ENCODE results near the gene SH3D19.
"Not testable (repeated sequence)": the region's sequence is repeated elsewhere in the genome, so short reads cannot be mapped to it uniquely, and the experiment has no call there.

SH3D19 gene

GRCh38 chr4:151267822-151268535 lies 57.4 kb downstream of the SH3D19 start:
- Histone ChIP-seq H3K27ac (ENCODE audit: low read depth, low read length) (no peak overlapping the region), H3K9ac (ENCODE audit: low read depth, low read length) (no peak overlapping the region), H3K9me3 (ENCODE audit: control insufficient read depth, insufficient read depth, low read length) (no peaks in the 10 kb centered on the region), H3K27me3 (ENCODE audit: control insufficient read depth, insufficient read depth, low read length) (no peaks in the 10 kb centered on the region), H3K36me3 (ENCODE audit: control insufficient read depth, insufficient read depth, low read length) (no peaks in the 10 kb centered on the region), H3K4me3 (ENCODE audit: low read depth, low read length) (no peak overlapping the region), H3K4me1 (ENCODE audit: control insufficient read depth, insufficient read depth, low read length) (peaks cover 11% of the 10 kb centered on the region)

GRCh38 chr4:151267104-151267503 lies 58.3 kb downstream of the SH3D19 start:
- H3K27ac ChIP-seq (ENCODE audit: low read depth, low read length), result no peak overlapping the region
- no peaks in the 10 kb centered on the region for H3K27me3 ChIP-seq (ENCODE audit: control insufficient read depth, insufficient read depth, low read length)

GRCh38 chr4:151266497-151266896 lies 58.9 kb downstream of the SH3D19 start:
- Histone ChIP-seq H3K9me3 (ENCODE audit: control insufficient read depth, insufficient read depth, low read length) (no peaks in the 10 kb centered on the region), H3K27me3 (ENCODE audit: control insufficient read depth, insufficient read depth, low read length) (no peaks in the 10 kb centered on the region), H3K27ac (ENCODE audit: low read depth, low read length) (no peak overlapping the region), H3K36me3 (ENCODE audit: control insufficient read depth, insufficient read depth, low read length) (no peaks in the 10 kb centered on the region), H3K9ac (ENCODE audit: low read depth, low read length) (no peak overlapping the region), H3K4me3 (ENCODE audit: low read depth, low read length) (no peak overlapping the region), H3K4me1 (ENCODE audit: control insufficient read depth, insufficient read depth, low read length) (0 out of 2 replicates have a peak, but pooled peaks cover 3% of the 10 kb centered on the region)

More at GRCh38 chr4:151267104-151267503, 58.3 kb downstream of the SH3D19 start:
- H3K9me3 ChIP-seq (ENCODE audit: control insufficient read depth, insufficient read depth, low read length), result no peaks in the 10 kb centered on the region
- no peak overlapping the region for H3K4me3 ChIP-seq (ENCODE audit: low read depth, low read length)
- H3K9ac ChIP-seq (ENCODE audit: low read depth, low read length), result no peak overlapping the region
- H3K4me1 ChIP-seq (ENCODE audit: control insufficient read depth, insufficient read depth, low read length), result 0 out of 2 replicates have a peak, but pooled peaks cover 3% of the 10 kb centered on the region
- no peaks in the 10 kb centered on the region for H3K36me3 ChIP-seq (ENCODE audit: control insufficient read depth, insufficient read depth, low read length)

- no peaks in the 10 kb centered on the region for H3K9me3 ChIP-seq (ENCODE audit: control insufficient read depth, insufficient read depth, low read length)
These were observed 62.0 kb downstream of the SH3D19 start for GRCh38 chr4:151263455-151263854.

GRCh38 chr4:151260526-151260925 lies 64.9 kb downstream of the SH3D19 start:
- Histone ChIP-seq H3K27me3 (ENCODE audit: control insufficient read depth, insufficient read depth, low read length) (no peaks in the 10 kb centered on the region), H3K9me3 (ENCODE audit: control insufficient read depth, insufficient read depth, low read length) (peaks cover 5% of the 10 kb centered on the region; the same call in 1 of the 2 replicates), H3K4me3 (ENCODE audit: low read depth, low read length) (no peak overlapping the region), H3K36me3 (ENCODE audit: control insufficient read depth, insufficient read depth, low read length) (no peaks in the 10 kb centered on the region), H3K4me1 (ENCODE audit: control insufficient read depth, insufficient read depth, low read length) (no peaks in the 10 kb centered on the region), H3K27ac (ENCODE audit: low read depth, low read length) (no peak overlapping the region), H3K9ac (ENCODE audit: low read depth, low read length) (no peak overlapping the region)

More at GRCh38 chr4:151263455-151263854, 62.0 kb downstream of the SH3D19 start:
- Histone ChIP-seq H3K27ac (ENCODE audit: low read depth, low read length) (no peak overlapping the region), H3K36me3 (ENCODE audit: control insufficient read depth, insufficient read depth, low read length) (no peaks in the 10 kb centered on the region), H3K4me3 (ENCODE audit: low read depth, low read length) (no peak overlapping the region), H3K4me1 (ENCODE audit: control insufficient read depth, insufficient read depth, low read length) (0 out of 2 replicates have a peak, but pooled peaks cover 3% of the 10 kb centered on the region), H3K9ac (ENCODE audit: low read depth, low read length) (no peak overlapping the region), H3K27me3 (ENCODE audit: control insufficient read depth, insufficient read depth, low read length) (no peaks in the 10 kb centered on the region)

GRCh38 chr4:151259752-151260151 lies 65.7 kb downstream of the SH3D19 start:
- H3K9me3 ChIP-seq (ENCODE audit: control insufficient read depth, insufficient read depth, low read length), result peaks cover 5% of the 10 kb centered on the region; the same call in 1 of the 2 replicates
- H3K27me3 ChIP-seq (ENCODE audit: control insufficient read depth, insufficient read depth, low read length), result no peaks in the 10 kb centered on the region
- H3K36me3 ChIP-seq (ENCODE audit: control insufficient read depth, insufficient read depth, low read length), result no peaks in the 10 kb centered on the region
- no peak overlapping the region for H3K27ac ChIP-seq (ENCODE audit: low read depth, low read length)
- H3K4me3 ChIP-seq (ENCODE audit: low read depth, low read length), result no peak overlapping the region
- H3K4me1 ChIP-seq (ENCODE audit: control insufficient read depth, insufficient read depth, low read length), result no peaks in the 10 kb centered on the region
- H3K9ac ChIP-seq (ENCODE audit: low read depth, low read length), result no peak overlapping the region

- H3K4me3 ChIP-seq (ENCODE audit: low read depth, low read length), result no peak overlapping the region
- H3K36me3 ChIP-seq (ENCODE audit: control insufficient read depth, insufficient read depth, low read length), result no peaks in the 10 kb centered on the region
- no peak overlapping the region for H3K27ac ChIP-seq (ENCODE audit: low read depth, low read length)
- no peak overlapping the region for H3K9ac ChIP-seq (ENCODE audit: low read depth, low read length)
- no peaks in the 10 kb centered on the region for H3K4me1 ChIP-seq (ENCODE audit: control insufficient read depth, insufficient read depth, low read length)
- no peaks in the 10 kb centered on the region for H3K27me3 ChIP-seq (ENCODE audit: control insufficient read depth, insufficient read depth, low read length)
- H3K9me3 ChIP-seq (ENCODE audit: control insufficient read depth, insufficient read depth, low read length), result peaks cover 5% of the 10 kb centered on the region; the same call in 1 of the 2 replicates
These were observed 67.7 kb downstream of the SH3D19 start for GRCh38 chr4:151257704-151258103.

- Histone ChIP-seq H3K27me3 (ENCODE audit: control insufficient read depth, insufficient read depth, low read length) (no peaks in the 10 kb centered on the region), H3K9me3 (ENCODE audit: control insufficient read depth, insufficient read depth, low read length) (peaks cover 5% of the 10 kb centered on the region; the same call in 1 of the 2 replicates), H3K4me3 (ENCODE audit: low read depth, low read length) (no peak overlapping the region), H3K4me1 (ENCODE audit: control insufficient read depth, insufficient read depth, low read length) (peaks cover 10% of the 10 kb centered on the region), H3K27ac (ENCODE audit: low read depth, low read length) (no peak overlapping the region), H3K9ac (ENCODE audit: low read depth, low read length) (no peak overlapping the region), H3K36me3 (ENCODE audit: control insufficient read depth, insufficient read depth, low read length) (no peaks in the 10 kb centered on the region)
These were observed 69.3 kb downstream of the SH3D19 start for GRCh38 chr4:151256134-151256533.

- H3K9me3 ChIP-seq (ENCODE audit: control insufficient read depth, insufficient read depth, low read length); H3K9ac ChIP-seq (ENCODE audit: low read depth, low read length); H3K27me3 ChIP-seq (ENCODE audit: control insufficient read depth, insufficient read depth, low read length); H3K36me3 ChIP-seq (ENCODE audit: control insufficient read depth, insufficient read depth, low read length); H3K27ac ChIP-seq (ENCODE audit: low read depth, low read length); H3K4me3 ChIP-seq (ENCODE audit: low read depth, low read length): not testable (repeated sequence)
- peaks cover 14% of the 10 kb centered on the region for H3K4me1 ChIP-seq (ENCODE audit: control insufficient read depth, insufficient read depth, low read length)
These were observed 69.7 kb downstream of the SH3D19 start for GRCh38 chr4:151255680-151256079.

- H3K4me3 ChIP-seq (ENCODE audit: low read depth, low read length); H3K36me3 ChIP-seq (ENCODE audit: control insufficient read depth, insufficient read depth, low read length); H3K9me3 ChIP-seq (ENCODE audit: control insufficient read depth, insufficient read depth, low read length); H3K9ac ChIP-seq (ENCODE audit: low read depth, low read length); H3K27me3 ChIP-seq (ENCODE audit: control insufficient read depth, insufficient read depth, low read length); H3K27ac ChIP-seq (ENCODE audit: low read depth, low read length): not testable (repeated sequence)
- peaks cover 18% of the 10 kb centered on the region for H3K4me1 ChIP-seq (ENCODE audit: control insufficient read depth, insufficient read depth, low read length)
These were observed 70.2 kb downstream of the SH3D19 start for GRCh38 chr4:151255226-151255625.

- Histone ChIP-seq H3K4me1 (ENCODE audit: control insufficient read depth, insufficient read depth, low read length) (peaks cover 27% of the 10 kb centered on the region), H3K27me3 (ENCODE audit: control insufficient read depth, insufficient read depth, low read length) (no peaks in the 10 kb centered on the region), H3K27ac (ENCODE audit: low read depth, low read length) (peak overlapping the region; percentile 5)
These were observed 73.7 kb downstream of the SH3D19 start for GRCh38 chr4:151251603-151252304.

More at GRCh38 chr4:151251603-151252304, 73.7 kb downstream of the SH3D19 start:
- Histone ChIP-seq H3K9me3 (ENCODE audit: control insufficient read depth, insufficient read depth, low read length) (peaks cover 5% of the 10 kb centered on the region; the same call in 1 of the 2 replicates), H3K4me3 (ENCODE audit: low read depth, low read length) (no peak overlapping the region), H3K9ac (ENCODE audit: low read depth, low read length) (no peak overlapping the region), H3K36me3 (ENCODE audit: control insufficient read depth, insufficient read depth, low read length) (no peaks in the 10 kb centered on the region)

Measured in HUES48 (cell line).